GM18505 (cell line): ENCODE data around the gene CADPS2.

ENCODE experiments used
- ATAC-seq: cut with Tn5 transposase; IDR thresholded peaks from one replicate; pipeline ENCODE4 v1.9.1; 2021; ENCODE audit not compliant: unreplicated experiment
- POLR2A ChIP-seq: IDR thresholded peaks from 4 replicates; pipeline ENCODE4 v1.6.1; 2011; ENCODE audit warnings: borderline replicate concordance; ENCODE audit not compliant: insufficient read depth, insufficient read length; ENCODE audit errors: extremely low read depth

CADPS2 gene

DNA sequence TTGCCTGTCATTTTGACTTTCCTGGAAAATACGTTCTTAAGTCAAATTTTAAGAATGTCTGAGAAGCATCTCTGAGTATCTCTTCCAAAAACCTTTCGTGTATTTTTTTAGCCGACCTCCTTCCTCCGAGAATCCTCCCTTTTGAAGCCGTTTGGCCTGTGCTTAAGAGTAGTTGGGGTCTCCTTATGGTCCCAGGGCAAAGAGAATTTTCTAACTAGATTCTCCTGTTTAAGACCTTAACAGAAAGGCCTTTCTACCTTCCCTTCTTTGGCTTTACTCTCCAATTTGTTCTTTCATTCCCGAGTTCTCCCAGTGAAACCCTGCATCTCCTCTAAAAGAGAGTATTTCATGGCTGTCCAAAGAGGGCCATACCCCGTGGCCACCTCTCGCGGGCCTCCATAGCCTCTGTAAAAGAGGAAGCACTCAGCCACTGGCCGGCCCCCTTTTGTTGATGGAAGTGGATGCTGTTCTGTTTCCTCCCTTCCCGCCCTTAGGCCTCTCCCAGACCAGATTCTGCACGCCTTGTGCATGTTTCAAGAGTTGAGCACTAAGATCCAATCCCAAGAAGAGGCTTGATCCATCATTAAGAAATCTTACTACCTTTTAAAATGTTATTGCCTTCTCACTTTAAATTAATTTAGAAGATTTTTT lies 575.1 kb downstream of the CADPS2 start:
- no peak for TF ChIP-seq POLR2A

DNA sequence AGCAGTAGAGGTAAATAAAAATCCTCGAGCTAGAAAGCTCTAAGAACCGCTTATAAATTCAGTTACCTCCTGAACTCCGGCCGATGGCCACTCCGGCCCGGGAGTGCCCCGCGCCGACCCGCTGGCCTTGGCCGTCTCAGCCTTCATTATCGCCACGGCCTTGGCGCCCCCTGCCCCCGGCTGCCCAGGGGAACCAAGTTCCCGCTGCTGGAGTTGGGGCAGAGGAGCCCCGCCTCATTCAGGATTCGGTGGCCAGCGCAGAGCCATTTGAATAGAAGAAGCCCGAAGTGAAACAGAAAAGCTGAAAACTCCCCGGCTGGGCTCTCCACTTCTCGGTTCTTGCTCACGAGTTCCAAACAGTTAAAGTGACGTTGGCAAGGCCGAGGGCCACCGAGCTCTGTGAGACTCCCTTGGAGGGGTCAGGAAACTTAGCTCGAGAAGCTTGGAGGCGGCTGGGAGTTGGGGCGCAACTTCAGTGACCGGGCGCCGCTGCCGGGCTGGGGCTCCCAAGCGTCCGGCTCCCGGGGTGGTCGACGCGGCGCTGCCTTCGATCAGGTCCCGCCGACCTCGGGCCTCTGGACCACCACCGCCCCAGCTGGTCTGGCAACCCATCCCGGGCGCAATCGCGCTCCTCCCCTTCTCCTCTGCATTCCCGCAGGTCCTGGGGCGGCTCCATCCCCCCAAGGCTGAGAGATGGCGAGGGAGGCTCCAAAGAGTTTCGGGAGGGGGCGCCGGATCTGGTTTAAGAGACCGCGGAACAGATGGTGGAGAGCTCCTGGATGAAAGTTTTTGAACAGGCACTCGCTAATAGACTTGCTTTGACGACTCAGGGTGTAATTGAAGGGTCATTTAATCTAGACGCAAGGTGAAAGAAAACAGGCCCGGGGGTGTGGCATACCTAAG lies 575.9 kb downstream of the CADPS2 start:
- no peak for TF ChIP-seq POLR2A
- ATAC-seq = no peak

More for the DNA sequence above, 575.1 kb downstream of the CADPS2 start:
- ATAC-seq = no peak

DNA sequence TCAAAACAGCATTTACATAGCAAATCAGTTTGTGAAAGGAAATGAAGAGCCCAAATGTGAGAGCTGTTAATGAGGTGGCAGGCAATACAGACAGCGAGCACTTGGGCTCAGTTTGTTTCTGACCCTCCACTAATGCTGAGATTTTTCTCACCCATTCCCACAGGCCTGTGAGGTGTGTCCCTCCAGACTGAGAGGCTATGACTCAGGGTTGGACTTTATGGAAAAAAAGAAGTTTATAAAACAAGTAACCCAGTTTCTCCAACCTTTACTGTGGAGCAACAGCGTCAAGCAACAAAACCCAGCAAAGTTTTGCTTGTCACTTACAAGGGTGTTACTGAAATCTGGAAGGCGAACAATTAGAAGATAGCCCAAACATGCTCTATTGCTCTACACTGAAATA lies 576.8 kb downstream of the CADPS2 start:
- ATAC-seq = no peak
- TF ChIP-seq POLR2A = no peak

DNA sequence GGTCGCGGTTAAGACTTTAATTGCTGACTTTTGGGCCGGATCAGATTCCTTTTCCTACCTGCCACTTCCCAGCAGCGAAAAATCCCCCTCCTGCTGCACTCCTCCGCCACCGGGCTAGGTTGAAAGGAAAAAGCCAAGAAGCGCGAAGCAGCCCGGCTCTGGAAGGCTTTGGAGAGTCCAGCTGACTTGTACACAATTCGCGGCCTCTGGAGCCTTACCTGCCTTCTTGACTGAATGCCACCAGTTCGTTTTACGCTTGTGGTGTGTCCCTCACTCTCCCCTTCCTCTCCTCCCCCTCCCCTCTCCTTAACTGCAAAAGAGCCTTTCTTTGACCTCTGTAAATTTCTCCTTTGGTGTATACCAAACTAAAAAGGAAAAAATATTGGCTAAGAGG lies 579.0 kb downstream of the CADPS2 start:
- TF ChIP-seq POLR2A = no peak
- no peak for ATAC-seq

DNA sequence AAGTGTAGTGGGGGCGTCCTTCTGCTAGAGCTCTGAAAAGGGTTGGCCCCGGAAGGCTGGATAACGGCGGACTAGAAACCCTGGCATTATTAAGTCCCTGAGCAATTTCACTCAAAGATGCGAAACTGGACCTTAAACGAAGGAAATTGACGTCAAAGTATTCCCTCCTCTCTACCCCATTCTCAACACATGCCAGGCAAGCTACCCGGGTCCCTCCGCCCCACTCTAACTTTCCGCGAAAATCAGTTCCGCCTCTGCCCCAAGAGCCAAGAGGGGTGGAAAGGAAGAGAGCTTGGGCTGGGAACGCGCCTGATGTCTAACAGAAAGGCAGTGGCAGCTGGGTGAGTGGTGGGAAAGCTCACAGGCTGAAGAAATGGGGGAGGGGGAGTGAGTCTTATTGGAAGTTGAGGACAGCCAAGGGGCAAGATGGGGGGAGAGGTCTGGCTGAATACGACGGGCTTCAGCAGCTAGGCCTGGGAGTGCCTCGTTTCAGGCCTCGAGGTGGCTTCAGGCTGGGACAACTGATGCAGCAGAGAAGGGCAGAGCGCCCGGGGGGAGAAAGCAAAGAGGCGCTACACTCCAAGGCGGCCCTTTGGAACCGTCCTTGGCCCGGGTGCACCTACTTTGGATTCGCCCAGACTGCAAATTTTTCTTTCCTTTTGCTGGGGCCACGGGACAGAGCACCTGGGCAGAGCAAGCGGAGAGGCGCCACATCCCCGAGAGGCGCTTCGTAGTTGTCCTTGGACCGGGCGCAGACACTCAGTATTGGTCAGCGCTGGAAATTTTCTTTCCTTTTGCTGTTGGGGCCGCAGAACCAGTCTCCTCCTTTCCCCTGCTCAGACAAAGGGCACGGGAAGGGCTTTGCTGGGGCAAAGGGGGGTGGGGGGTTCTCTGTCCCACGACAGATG lies 579.7 kb downstream of the CADPS2 start:
- TF ChIP-seq POLR2A = no peak
- no peak for ATAC-seq

DNA sequence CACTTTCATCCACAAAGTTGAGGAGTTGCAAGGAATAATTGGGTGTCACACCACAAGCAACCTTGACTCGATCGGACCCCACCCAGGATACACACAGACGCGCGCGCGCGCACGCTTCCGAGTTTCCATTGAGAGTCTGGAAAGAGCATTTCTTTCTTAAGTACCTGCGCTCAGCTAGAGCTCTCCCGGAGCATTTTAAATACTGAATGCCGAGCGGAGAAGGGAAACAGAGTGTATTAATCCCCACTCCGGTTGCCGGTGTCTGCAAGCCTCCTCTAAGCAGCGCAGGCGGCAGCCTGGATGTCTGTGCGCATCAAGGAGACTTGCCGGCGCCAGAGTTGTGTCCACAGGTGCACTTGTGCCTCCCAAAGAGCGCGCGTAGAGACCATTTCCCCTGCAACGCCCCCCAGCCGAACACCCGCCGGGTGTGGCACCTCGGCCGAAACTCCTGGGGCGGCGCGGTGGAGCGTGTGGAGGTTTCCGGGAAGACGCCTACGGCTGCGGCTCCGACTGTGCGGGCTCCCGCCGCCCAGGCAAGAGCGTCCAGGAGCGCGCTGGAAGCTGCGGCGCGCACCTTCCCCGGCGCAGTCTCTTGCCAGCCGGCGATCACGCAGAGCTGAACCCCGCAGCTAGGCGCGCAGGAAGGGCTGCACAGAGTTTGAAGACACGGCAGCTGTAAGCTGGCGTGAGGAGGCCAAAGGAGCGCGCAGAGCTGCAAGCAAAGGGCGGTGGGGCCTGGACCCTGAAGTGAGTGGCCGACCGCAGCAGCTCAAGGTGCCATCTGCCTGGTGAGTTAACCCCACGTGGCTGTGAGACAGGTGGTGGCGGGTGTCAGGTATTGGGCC lies 580.6 kb downstream of the CADPS2 start:
- no peak for TF ChIP-seq POLR2A
- ATAC-seq = no peak

DNA sequence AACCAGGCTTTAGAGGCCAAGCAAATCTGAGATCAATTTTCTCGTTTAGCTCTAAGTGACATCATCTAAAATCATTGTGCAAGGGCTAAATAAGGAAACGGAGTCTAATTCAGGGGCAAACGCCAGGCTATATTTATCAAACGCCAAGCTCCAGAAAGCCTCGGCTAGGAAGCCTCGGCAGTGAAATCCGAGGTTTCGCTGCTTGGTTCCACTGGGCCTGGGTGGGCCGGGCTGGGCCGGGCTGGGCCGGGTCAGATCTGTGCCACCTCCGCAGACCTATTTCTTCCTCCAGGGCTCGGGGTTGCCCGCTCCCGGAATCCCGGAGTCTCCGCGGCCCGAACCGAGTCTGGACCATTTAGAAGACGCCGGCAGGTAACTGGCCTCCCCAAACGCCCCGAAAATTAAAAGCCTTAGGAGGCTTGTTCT lies 581.3 kb downstream of the CADPS2 start:
- TF ChIP-seq POLR2A = no peak
- ATAC-seq = no peak

DNA sequence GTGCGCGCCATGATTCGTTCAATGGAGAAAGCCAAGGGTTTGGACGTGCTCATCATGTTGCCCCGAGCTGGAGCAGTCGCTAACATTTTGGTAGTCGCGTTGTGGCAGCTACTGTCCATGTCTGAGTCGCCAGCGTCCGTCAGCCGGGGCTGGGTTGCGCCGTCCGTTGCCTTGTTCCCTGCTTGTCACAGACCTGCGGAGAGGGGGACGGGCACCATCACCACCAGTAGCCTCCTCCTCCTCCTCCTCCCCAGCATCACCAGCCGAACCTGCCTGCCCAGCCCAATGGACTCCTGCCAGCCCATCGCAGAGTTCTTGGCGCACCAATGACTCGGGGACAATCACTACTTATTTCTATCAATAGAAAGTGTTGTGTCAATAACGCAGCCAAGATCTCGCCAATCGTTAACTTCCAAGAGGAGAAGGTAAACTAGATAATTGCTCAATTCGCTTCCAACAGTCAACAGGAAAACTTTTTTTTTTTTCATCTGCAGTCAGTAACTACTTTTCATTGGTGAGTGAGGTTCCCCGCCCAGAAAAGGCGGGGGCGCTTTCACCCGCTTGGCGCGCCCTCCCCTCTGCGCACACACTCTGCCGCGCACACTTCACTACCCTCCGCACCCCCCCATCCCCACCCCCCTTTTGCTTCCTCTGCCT lies 581.8 kb downstream of the CADPS2 start, which contains the start of gene FEZF1:
Gene FEZF1, minus strand, starts transcription at position 432 of the 657 bp plus-strand sequence. Its CDS starts 313 bp downstream, at position 119.
- no peak for ATAC-seq
- no peak for TF ChIP-seq POLR2A

DNA sequence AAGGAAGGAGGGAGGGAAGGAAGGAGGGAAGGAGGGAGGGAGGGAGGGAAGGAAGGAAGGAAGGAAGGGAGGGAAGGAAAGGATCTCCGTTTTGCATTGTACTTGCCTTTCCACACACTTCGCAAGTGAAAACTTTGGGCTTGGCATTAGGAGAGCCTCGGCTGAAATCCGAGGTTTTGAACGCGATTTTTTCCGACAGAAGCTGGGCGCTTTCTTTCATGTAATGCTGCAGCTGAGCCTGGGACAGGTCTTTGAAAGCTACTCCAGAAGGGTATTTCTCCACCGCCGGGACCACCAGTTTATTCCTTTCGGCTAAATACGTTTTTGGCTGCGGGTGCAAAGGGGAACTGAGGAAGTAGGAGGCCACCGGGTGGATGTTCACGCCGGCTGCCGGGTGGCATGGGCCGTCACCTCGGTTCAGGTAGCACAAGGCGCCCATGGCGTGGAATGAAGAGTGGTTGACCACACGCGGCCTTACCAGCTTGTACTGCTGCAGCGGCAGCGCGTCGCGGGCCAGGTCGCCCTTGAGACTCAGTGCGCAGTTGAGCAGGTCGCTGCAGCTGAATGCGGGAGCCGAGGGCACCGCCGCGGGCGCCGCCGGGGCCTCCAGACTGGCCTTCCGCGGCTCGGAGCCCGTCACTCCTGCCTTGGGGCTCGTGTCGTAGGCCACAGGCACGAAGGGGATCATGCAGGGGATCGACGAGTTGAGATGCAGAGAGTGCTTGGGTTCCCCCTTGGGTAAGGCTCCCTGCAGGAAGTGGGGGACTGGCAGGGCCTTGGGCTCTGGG lies 582.5 kb downstream of the CADPS2 start:
- TF ChIP-seq POLR2A = no peak
- ATAC-seq = no peak

DNA sequence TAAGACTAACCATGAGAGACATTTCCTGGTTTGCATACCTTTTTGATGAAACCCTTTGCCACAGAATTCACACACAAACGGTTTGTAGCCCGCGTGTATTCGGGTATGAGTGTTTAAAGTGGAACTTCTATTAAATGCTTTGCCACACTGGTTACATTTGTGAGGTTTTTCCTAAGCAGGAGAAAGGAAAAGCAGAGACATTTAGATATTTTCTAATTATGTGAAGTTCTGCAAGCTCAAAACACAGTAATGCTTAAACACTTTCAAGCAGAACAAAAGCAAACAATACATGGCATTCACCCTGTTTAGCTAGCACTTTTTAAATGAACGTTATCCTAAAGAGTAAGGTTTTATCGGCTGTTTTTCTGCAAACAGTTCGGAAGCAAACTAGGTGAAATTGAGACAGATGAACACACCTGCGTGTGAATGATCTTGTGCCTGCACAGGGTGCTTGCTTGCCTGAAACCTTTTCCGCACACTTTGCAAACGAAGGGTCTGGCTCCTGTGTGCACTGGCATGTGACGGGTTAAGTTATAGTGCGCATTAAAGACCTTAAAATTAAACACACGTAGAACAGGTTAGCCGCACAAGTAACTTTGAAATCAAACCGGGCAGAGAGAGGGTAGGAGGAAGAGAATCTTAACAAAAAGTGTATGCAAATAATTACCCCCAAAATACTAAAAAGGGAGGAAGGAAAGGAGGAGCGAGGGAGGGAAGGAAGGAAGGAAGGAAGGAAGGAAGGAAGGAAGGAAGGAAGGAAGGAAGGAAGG lies 583.3 kb downstream of the CADPS2 start:
- ATAC-seq = no peak
- TF ChIP-seq POLR2A = no peak

DNA sequence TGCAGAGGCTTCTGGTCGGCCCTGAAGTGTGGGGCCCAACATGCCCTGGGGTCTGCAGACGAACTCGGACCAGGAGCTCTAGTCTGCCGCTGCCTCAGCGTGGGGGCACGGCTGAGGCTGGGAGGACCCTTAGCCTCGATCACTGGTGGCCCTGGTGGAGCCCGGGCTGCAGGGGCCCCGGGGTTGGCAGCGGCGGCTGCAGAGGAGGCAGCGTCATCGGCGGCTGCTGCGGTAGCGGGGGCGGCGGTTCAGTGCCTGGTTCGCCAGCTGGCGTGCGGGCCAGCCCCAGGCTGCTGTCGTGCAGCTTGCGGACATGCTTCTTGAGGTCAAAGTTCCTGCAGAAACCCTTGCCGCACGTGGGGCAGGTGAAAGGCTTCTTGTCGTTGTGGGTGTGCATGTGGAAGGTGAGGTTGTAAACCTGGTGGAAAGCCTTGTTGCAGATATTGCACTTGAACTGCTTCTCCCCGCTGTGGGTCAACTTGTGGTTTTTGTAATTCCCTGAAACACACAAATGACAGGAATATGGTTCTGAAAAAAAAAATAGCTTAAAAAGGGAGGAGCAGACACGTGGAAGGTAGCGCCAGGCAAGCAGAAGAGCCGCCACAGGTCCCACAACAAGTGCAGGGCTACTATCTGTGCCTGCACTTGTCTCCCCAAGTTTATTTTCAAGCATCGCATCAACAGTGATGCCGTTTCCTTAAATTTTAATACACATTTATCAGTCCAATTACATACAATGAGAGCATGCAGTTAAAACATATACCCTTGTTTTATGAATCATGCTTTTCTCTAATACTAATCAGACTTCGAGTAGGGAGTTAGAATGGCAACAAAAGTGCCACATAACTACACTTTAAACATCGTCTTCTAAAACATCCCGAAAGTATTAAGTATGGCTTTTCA lies 584.2 kb downstream of the CADPS2 start:
- TF ChIP-seq POLR2A = no peak
- no peak for ATAC-seq
